Liver (tissue), 3 donors: ENCODE measurements around the gene INPP4A.

Source experiments
- EGR1 ChIP-seq, 2 donors: IDR thresholded peaks; 2 replicates each; pipeline ENCODE4 v1.6.1; 2016 to 2018; ENCODE audit warnings: antibody characterized with exemption in 2 of 2, low read depth in 2 of 2
- FOXA1 ChIP-seq: IDR thresholded peaks from 2 replicates; pipeline ENCODE4 v1.6.1; 2016; ENCODE audit warnings: antibody characterized with exemption
- JUND ChIP-seq, 2 donors: IDR thresholded peaks; 2 replicates each; pipeline ENCODE4 v1.6.1; 2016; ENCODE audit warnings: antibody characterized with exemption in 2 of 2
- RAD21 ChIP-seq, 2 donors: IDR thresholded peaks; 2 replicates each; pipeline ENCODE4 v1.6.1; 2016; ENCODE audit warnings: antibody characterized with exemption in 2 of 2, mild to moderate bottlenecking in 2 of 2
- REST ChIP-seq: IDR thresholded peaks from 2 replicates; pipeline ENCODE4 v1.6.1; 2016; ENCODE audit warnings: antibody characterized with exemption, mild to moderate bottlenecking
- SP1 ChIP-seq: IDR thresholded peaks from 2 replicates; pipeline ENCODE4 v1.6.1; 2018; ENCODE audit warnings: antibody characterized with exemption, mild to moderate bottlenecking
- TAF1 ChIP-seq: conservative IDR thresholded peaks from 2 replicates; pipeline ENCODE4 v1.6.1; 2016; ENCODE audit warnings: antibody characterized with exemption, mild to moderate bottlenecking
- YY1 ChIP-seq: IDR thresholded peaks from 2 replicates; pipeline ENCODE4 v1.6.1; 2016; ENCODE audit warnings: antibody characterized with exemption, mild to moderate bottlenecking
- TF ChIP-seq, protein P1 (sequence below): fragments of 150-350 bp; IDR thresholded peaks from 2 replicates; pipeline ENCODE4 v1.5.1; 2017; ENCODE audit warnings: improper control_type of control experiment, low read depth, low read length; ENCODE audit not compliant: missing input control
- TF ChIP-seq, protein P2 (sequence below): IDR thresholded peaks from 2 replicates; pipeline ENCODE4 v1.6.1; 2016; ENCODE audit warnings: antibody characterized with exemption
- TF ChIP-seq, protein P3 (sequence below): IDR thresholded peaks from 2 replicates; pipeline ENCODE4 v1.6.1; 2016; ENCODE audit warnings: antibody characterized with exemption
- donor health status: healthy.
- donor health status: healthy.

DNA sequence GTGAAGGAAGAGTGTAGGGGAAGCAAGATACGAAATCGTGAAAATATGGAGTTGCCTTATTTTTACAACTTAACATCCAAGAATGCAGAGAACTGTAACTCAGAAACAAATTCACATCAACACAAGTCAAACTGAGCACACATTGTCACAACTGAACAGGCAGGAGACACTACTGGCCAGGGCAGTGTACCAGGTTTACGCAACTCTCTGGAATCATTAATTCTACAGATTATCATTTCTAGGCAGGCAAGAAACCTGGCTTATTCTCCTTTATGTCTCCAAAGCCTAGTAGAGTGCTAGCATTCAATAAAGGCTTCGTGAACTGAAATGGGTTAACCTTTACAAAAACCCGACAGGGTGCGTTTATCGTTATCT, 163.1 kb downstream of the INPP4A start:
- TF ChIP-seq, protein P1, sequence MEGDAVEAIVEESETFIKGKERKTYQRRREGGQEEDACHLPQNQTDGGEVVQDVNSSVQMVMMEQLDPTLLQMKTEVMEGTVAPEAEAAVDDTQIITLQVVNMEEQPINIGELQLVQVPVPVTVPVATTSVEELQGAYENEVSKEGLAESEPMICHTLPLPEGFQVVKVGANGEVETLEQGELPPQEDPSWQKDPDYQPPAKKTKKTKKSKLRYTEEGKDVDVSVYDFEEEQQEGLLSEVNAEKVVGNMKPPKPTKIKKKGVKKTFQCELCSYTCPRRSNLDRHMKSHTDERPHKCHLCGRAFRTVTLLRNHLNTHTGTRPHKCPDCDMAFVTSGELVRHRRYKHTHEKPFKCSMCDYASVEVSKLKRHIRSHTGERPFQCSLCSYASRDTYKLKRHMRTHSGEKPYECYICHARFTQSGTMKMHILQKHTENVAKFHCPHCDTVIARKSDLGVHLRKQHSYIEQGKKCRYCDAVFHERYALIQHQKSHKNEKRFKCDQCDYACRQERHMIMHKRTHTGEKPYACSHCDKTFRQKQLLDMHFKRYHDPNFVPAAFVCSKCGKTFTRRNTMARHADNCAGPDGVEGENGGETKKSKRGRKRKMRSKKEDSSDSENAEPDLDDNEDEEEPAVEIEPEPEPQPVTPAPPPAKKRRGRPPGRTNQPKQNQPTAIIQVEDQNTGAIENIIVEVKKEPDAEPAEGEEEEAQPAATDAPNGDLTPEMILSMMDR, result no peak
- TF ChIP-seq SP1 (no peak), RAD21 (IDR thresholded peaks at IDR 0.05) (no peak), FOXA1 (no peak), YY1 (no peak), REST (no peak), TAF1 (no peak), EGR1 (IDR thresholded peaks at IDR 0.05; ENCODE audit: low read depth in 2 of 2) (no peak), JUND (IDR thresholded peaks at IDR 0.05) (no peak)
- TF ChIP-seq, protein P2, sequence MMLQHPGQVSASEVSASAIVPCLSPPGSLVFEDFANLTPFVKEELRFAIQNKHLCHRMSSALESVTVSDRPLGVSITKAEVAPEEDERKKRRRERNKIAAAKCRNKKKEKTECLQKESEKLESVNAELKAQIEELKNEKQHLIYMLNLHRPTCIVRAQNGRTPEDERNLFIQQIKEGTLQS, result no peak
- TF ChIP-seq, protein P3, sequence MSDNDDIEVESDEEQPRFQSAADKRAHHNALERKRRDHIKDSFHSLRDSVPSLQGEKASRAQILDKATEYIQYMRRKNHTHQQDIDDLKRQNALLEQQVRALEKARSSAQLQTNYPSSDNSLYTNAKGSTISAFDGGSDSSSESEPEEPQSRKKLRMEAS, result no peak
